ENCODE results near the gene UBE2M.
"Not testable (repeated sequence)": the region's sequence is repeated elsewhere in the genome, so short reads cannot be mapped to it uniquely, and the experiment has no call there.

DNA sequence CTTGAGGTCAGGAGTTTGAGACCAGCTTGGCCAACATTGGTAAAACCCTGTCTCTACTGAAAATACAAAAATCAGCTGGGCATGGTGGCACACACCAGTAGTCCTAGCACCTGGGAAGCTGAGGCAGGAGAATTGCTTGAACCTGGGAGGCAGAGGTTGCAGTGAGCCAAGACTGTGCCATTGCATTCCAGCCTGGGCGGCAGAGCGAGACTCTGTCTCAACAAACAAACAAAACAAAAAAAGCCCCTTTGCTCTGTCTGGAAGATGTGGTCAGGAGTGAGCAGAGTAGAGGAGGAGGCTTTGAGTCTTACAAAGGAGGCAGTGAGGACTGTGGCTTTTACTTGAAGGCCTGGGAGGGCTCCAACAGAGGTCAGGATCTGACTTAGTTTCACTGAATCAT, 19.2 kb upstream of the UBE2M start:
- TF ChIP-seq, protein P1, sequence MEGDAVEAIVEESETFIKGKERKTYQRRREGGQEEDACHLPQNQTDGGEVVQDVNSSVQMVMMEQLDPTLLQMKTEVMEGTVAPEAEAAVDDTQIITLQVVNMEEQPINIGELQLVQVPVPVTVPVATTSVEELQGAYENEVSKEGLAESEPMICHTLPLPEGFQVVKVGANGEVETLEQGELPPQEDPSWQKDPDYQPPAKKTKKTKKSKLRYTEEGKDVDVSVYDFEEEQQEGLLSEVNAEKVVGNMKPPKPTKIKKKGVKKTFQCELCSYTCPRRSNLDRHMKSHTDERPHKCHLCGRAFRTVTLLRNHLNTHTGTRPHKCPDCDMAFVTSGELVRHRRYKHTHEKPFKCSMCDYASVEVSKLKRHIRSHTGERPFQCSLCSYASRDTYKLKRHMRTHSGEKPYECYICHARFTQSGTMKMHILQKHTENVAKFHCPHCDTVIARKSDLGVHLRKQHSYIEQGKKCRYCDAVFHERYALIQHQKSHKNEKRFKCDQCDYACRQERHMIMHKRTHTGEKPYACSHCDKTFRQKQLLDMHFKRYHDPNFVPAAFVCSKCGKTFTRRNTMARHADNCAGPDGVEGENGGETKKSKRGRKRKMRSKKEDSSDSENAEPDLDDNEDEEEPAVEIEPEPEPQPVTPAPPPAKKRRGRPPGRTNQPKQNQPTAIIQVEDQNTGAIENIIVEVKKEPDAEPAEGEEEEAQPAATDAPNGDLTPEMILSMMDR (conservative IDR thresholded peaks at IDR 0.05; ENCODE audit: low read length): not testable (repeated sequence)
- TF ChIP-seq EZH2phosphoT487 (IDR thresholded peaks at IDR 0.05; ENCODE audit: borderline replicate concordance): not testable (repeated sequence)

Measured in Loucy (cell line).